HFFc6 (cell line): ENCODE results near the gene LHFPL3. TPM values are rescaled to one million over a fixed set of nuclear protein-coding genes. Genes with fewer than 3 reads are reported as not detected.

Experiments used
- DNase-seq: peaks from one replicate; pipeline ENCODE4 v3.0.0-alpha.2; 2018
- H3K27ac Mint-ChIP-seq: 2 replicates; pipeline ENCODE4 v1.8.0; 2020; ENCODE audit warnings: mild to moderate bottlenecking, mixed read lengths
- H3K27me3 Mint-ChIP-seq: 2 replicates; pipeline ENCODE4 v1.8.0; 2021; ENCODE audit warnings: mild to moderate bottlenecking, moderate library complexity, mixed read lengths; ENCODE audit not compliant: insufficient read depth
- H3K36me3 Mint-ChIP-seq: 2 replicates; pipeline ENCODE4 v1.8.0; 2021; ENCODE audit warnings: low read depth, mixed read lengths
- H3K4me1 Mint-ChIP-seq: 2 replicates; pipeline ENCODE4 v1.8.0; 2020; ENCODE audit warnings: low read depth, mixed read lengths
- H3K4me3 Mint-ChIP-seq: 2 replicates; pipeline ENCODE4 v1.8.0; 2020; ENCODE audit warnings: mild to moderate bottlenecking, moderate library complexity, mixed read lengths
- H3K9me3 Mint-ChIP-seq: 2 replicates; pipeline ENCODE4 v1.8.0; 2020; ENCODE audit warnings: mild to moderate bottlenecking, mixed read lengths
- total RNA-seq, 6 experiments: library from RNA; stranded (reverse); fragmentation: NEBNext Ultra II Directional; extraction: Animal tissue kit (Norgen Biotek cat#: 25700); gene quantifications; 2 replicates in 1 of 6; 3 replicates in 5 of 6; pipeline ENCODE4 v1.2.3, GENCODE V29; 2021
- TF ChIP-seq, protein P1 (sequence below): fragments of 200-600 bp; sonication (generic); IDR thresholded peaks from 2 replicates; pipeline ENCODE4 v1.5.0; 2021; ENCODE audit warnings: antibody characterized with exemption, mild to moderate bottlenecking

Gene LHFPL3
- total RNA-seq, 6 experiments from 2014 or later = not detected

DNA sequence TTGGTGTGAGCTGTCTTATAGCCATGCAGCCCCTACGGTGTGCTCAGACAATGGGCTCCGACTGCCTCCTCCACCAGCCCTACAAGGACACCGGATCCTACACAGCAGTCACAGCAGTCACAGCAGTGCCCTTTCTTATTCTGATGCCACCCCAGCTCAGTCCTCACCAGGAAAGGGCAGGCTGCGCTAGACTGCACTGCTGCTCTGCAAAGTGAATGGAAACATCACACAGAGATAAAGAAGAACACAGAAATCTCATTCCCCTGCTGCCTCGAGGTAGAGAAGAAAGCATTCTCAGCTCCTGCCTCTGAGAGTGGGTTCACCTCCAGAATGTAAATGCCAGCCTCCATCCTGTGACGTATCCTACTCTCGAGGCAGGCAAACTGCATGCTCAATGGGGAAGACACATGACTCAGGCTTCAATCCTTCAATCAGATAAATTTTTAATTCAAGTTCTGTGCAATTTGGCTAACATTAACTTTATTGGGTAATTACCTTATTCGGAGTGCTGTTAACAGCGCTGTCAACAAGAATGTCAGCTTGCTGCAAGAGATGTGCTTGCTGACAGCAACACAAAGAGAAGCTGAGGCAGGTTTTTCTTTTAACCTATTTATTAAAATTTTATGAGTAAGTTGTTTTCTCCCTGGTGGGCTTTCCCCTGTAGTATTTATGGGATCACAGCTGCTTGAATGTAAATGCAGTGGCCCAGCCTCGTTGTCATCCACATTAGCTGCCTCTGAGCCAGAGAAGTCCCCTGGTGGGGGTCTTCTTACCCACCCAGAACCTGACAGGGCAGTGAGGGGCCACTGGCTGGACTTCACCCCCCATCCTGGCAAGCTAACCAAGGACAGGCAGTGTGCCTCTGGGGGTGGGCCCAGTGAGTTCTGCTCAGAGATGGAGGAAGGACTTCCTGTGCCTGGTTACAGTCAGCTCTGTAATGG, 444.3 kb downstream of the LHFPL3 start:
- Mint-ChIP-seq H3K27me3 (no peaks in the 10 kb centered on the region), H3K9me3 (no peaks in the 10 kb centered on the region), H3K27ac (no peak overlapping the region), H3K4me3 (no peak overlapping the region), H3K4me1 (no peaks in the 10 kb centered on the region), H3K36me3 (no peaks in the 10 kb centered on the region)
- no peak for DNase-seq
- TF ChIP-seq, protein P1, sequence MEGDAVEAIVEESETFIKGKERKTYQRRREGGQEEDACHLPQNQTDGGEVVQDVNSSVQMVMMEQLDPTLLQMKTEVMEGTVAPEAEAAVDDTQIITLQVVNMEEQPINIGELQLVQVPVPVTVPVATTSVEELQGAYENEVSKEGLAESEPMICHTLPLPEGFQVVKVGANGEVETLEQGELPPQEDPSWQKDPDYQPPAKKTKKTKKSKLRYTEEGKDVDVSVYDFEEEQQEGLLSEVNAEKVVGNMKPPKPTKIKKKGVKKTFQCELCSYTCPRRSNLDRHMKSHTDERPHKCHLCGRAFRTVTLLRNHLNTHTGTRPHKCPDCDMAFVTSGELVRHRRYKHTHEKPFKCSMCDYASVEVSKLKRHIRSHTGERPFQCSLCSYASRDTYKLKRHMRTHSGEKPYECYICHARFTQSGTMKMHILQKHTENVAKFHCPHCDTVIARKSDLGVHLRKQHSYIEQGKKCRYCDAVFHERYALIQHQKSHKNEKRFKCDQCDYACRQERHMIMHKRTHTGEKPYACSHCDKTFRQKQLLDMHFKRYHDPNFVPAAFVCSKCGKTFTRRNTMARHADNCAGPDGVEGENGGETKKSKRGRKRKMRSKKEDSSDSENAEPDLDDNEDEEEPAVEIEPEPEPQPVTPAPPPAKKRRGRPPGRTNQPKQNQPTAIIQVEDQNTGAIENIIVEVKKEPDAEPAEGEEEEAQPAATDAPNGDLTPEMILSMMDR = no peak

- DNase-seq = no peak
- Mint-ChIP-seq H3K9me3 (no peaks in the 10 kb centered on the region), H3K36me3 (no peaks in the 10 kb centered on the region), H3K27ac (no peak overlapping the region), H3K4me1 (no peaks in the 10 kb centered on the region), H3K27me3 (no peaks in the 10 kb centered on the region), H3K4me3 (no peak overlapping the region)
- TF ChIP-seq, protein P1 = no peak
These were observed 445.4 kb downstream of the LHFPL3 start for GRCh38 chr7:104773796-104774195.

- Mint-ChIP-seq H3K27ac (no peak overlapping the region), H3K9me3 (no peaks in the 10 kb centered on the region)
- TF ChIP-seq, protein P1 = no peak
These were observed 447.1 kb downstream of the LHFPL3 start for GRCh38 chr7:104775531-104775930.

GRCh38 chr7:104777301-104777800, 448.9 kb downstream of the LHFPL3 start:
- Mint-ChIP-seq H3K27ac (no peak overlapping the region), H3K4me1 (no peaks in the 10 kb centered on the region), H3K36me3 (no peaks in the 10 kb centered on the region), H3K27me3 (no peaks in the 10 kb centered on the region), H3K4me3 (no peak overlapping the region), H3K9me3 (no peaks in the 10 kb centered on the region)
- TF ChIP-seq, protein P1 = no peak
- no peak for DNase-seq

More at GRCh38 chr7:104775531-104775930, 447.1 kb downstream of the LHFPL3 start:
- no peaks in the 10 kb centered on the region for H3K27me3 Mint-ChIP-seq
- H3K4me3 Mint-ChIP-seq = no peak overlapping the region
- H3K36me3 Mint-ChIP-seq = no peaks in the 10 kb centered on the region
- DNase-seq = no peak
- no peaks in the 10 kb centered on the region for H3K4me1 Mint-ChIP-seq

GRCh38 chr7:104779888-104780287, 451.5 kb downstream of the LHFPL3 start:
- H3K27ac Mint-ChIP-seq = no peak overlapping the region
- H3K9me3 Mint-ChIP-seq = no peaks in the 10 kb centered on the region
- H3K27me3 Mint-ChIP-seq = no peaks in the 10 kb centered on the region
- no peaks in the 10 kb centered on the region for H3K4me1 Mint-ChIP-seq
- TF ChIP-seq, protein P1 = no peak
- no peak overlapping the region for H3K4me3 Mint-ChIP-seq
- DNase-seq = no peak
- H3K36me3 Mint-ChIP-seq = no peaks in the 10 kb centered on the region
